Endothelial cell of umbilical vein (primary cell): ENCODE results near the gene AFP. TPM values are rescaled to one million over a fixed set of nuclear protein-coding genes. Genes with fewer than 3 reads are reported as not detected.

Experiments used
- BruUV-seq: library from RNA; stranded (reverse); fragments of 400-500 nt; replicated peaks from 2 replicates; lab custom pipeline; 2021; lab: Mats Ljungman, UMichigan
- CTCF ChIA-PET: fragments of 300-600, 350-600 bp; sonication (Branson Sonifier 250); formaldehyde crosslinking; loops from one replicate; lab custom pipeline; 2021; ENCODE audit warnings: antibody characterized with exemption, inconsistent platforms; lab: Charles Lee
- POLR2A ChIA-PET: fragments of 300-600, 350-600 bp; sonication (Branson Sonifier 250); formaldehyde crosslinking; loops from one replicate; lab custom pipeline; 2021; ENCODE audit warnings: antibody characterized with exemption, inconsistent platforms; lab: Charles Lee
- DNase-seq: peaks from one replicate; pipeline ENCODE4 v3.0.0-alpha.2; 2011; ENCODE audit warnings: low read depth, low spot score
- FAIRE-seq: peaks from 2 replicates; lab custom pipeline; 2011; peaks lifted over from hg19 to GRCh38; lab: Jason Lieb, UNC
- H2AFZ ChIP-seq: 2 replicates; pipeline ENCODE4 v1.6.0; 2012; ENCODE audit warnings: low read depth, low read length, control low read depth, inconsistent platforms
- H3K27ac ChIP-seq: 2 replicates; pipeline ENCODE4 v1.5.1; 2011; ENCODE audit warnings: low read depth, mild to moderate bottlenecking, control low read depth, low read length, moderate library complexity; ENCODE audit not compliant: insufficient read depth
- H3K27me3 ChIP-seq, 2 experiments: 2 replicates each; pipeline versions ENCODE4 v1.6.0 to v1.6.1; 2011; ENCODE audit warnings: low read length in 2 of 2, mixed read lengths in 1 of 2; ENCODE audit not compliant: control insufficient read depth in 2 of 2, insufficient read depth in 2 of 2
- H3K36me3 ChIP-seq, 2 experiments: 2 replicates in 1 of 2; 3 replicates in 1 of 2; pipeline ENCODE4 v1.5.1; 2011; ENCODE audit warnings: low read length in 2 of 2, mild to moderate bottlenecking in 1 of 2, moderate library complexity in 1 of 2; ENCODE audit not compliant: control insufficient read depth in 2 of 2, insufficient read depth in 2 of 2; ENCODE audit errors: extremely low read depth in 1 of 2
- H3K4me1 ChIP-seq: 3 replicates; pipeline ENCODE4 v1.5.1; 2011; ENCODE audit warnings: mild to moderate bottlenecking, low read length; ENCODE audit not compliant: control insufficient read depth, insufficient read depth; ENCODE audit errors: extremely low read depth
- H3K4me2 ChIP-seq: 2 replicates; pipeline ENCODE4 v1.6.1; 2011; ENCODE audit warnings: low read length, control low read depth, mixed read lengths; ENCODE audit not compliant: insufficient read depth
- H3K4me3 ChIP-seq, 3 experiments: fragments of 200-600 bp in 1 of 3; sonication (generic), shearing (Covaris generic) in 1 of 3; replicated peaks in 1 of 3; 2 replicates each; pipeline ENCODE4 v1.5.1; 2011 to 2016; ENCODE audit warnings: control low read depth in 3 of 3, low read length in 3 of 3, mild to moderate bottlenecking in 2 of 3, inconsistent platforms in 1 of 3, low read depth in 1 of 3, moderate library complexity in 1 of 3; ENCODE audit not compliant: insufficient read depth in 1 of 3
- H3K79me2 ChIP-seq: 2 replicates; pipeline ENCODE4 v1.6.0; 2012; ENCODE audit warnings: low read length, inconsistent platforms; ENCODE audit not compliant: control insufficient read depth, insufficient read depth
- H3K9ac ChIP-seq: replicated peaks from 2 replicates; pipeline ENCODE3; 2011; ENCODE audit warnings: low read length, control low read depth; ENCODE audit not compliant: insufficient read depth; ENCODE audit errors: extremely low read depth
- H3K9me1 ChIP-seq: replicated peaks from 3 replicates; pipeline ENCODE4 v1.6.0; 2011; ENCODE audit warnings: mild to moderate bottlenecking, low read length; ENCODE audit not compliant: control insufficient read depth, insufficient read depth; ENCODE audit errors: extremely low read depth
- H3K9me3 ChIP-seq: replicated peaks from 2 replicates; pipeline ENCODE4 v1.5.1; 2012; ENCODE audit warnings: low read length, inconsistent platforms; ENCODE audit not compliant: control insufficient read depth, insufficient read depth
- H4K20me1 ChIP-seq: replicated peaks from 2 replicates; pipeline ENCODE3; 2011; ENCODE audit warnings: mild to moderate bottlenecking, low read length; ENCODE audit not compliant: control insufficient read depth, insufficient read depth; ENCODE audit errors: extremely low read depth
- GATA2 ChIP-seq: IDR thresholded peaks from 2 replicates; pipeline ENCODE4 v1.7.0; 2011; ENCODE audit warnings: low read depth, mild to moderate bottlenecking, moderate library complexity, mixed read lengths, low read length; ENCODE audit not compliant: insufficient read length, insufficient read depth
- MYC ChIP-seq: IDR thresholded peaks from one replicate; pipeline ENCODE4 v1.6.1; 2011; ENCODE audit warnings: mild to moderate bottlenecking, low read depth, low read length
- POLR2A ChIP-seq: IDR thresholded peaks from 2 replicates; pipeline ENCODE4 v1.6.1; 2012; ENCODE audit warnings: low read depth, mild to moderate bottlenecking, control low read depth, low read length
- POLR2AphosphoS5 ChIP-seq: IDR thresholded peaks from 2 replicates; pipeline ENCODE4 v1.6.1; 2012; ENCODE audit warnings: low read depth, mild to moderate bottlenecking, control low read depth, low read length, moderate library complexity; ENCODE audit not compliant: insufficient read depth
- dilution Hi-C: fragments of 300-500 bp; cut with MboI; formaldehyde crosslinking; loops from one replicate; pipeline ENCODE4 v1.15.0; 2019; ENCODE audit warnings: low sequenced_read_pairs; ENCODE audit not compliant: extremely low pct_ligation_motif_present
- intact Hi-C: fragments of 100-400 bp; cut with micrococcal nuclease; formaldehyde crosslinking; loops from one replicate; pipeline ENCODE4 v1.10.0; 2022
- polyA plus RNA-seq, 4 experiments: library from polyadenylated mRNA; depleted of rRNA in 3 of 4; stranded (reverse) in 3 of 4; unstranded in 1 of 4; fragments of >200 nt; gene quantifications; 2 replicates each; pipeline versions ENCODE4 v1.2.1 to v1.2.3, GENCODE V29; 2011 to 2012; ENCODE audit warnings: missing spikeins in 1 of 4
- total RNA-seq: library from RNA; stranded (reverse); gene quantifications from 2 replicates; pipeline ENCODE4 v1.2.3, GENCODE V29; 2021
- TF ChIP-seq, protein P1 (sequence below), 2 donors: IDR thresholded peaks; 1 replicate in 1 of 2; 2 replicates in 1 of 2; pipeline ENCODE4 v1.5.1; 2011; ENCODE audit warnings: low read length in 2 of 2, mild to moderate bottlenecking in 2 of 2, moderate library complexity in 2 of 2, control low read depth in 1 of 2, inconsistent platforms in 1 of 2, low read depth in 1 of 2; ENCODE audit not compliant: insufficient read depth in 1 of 2; ENCODE audit errors: extremely low read depth in 1 of 2

Gene AFP
- total and polyA plus RNA-seq, 2 donors (not counting 3 experiments of a cell fraction or from before 2014, with no cell fraction given) = not detected

DNA sequence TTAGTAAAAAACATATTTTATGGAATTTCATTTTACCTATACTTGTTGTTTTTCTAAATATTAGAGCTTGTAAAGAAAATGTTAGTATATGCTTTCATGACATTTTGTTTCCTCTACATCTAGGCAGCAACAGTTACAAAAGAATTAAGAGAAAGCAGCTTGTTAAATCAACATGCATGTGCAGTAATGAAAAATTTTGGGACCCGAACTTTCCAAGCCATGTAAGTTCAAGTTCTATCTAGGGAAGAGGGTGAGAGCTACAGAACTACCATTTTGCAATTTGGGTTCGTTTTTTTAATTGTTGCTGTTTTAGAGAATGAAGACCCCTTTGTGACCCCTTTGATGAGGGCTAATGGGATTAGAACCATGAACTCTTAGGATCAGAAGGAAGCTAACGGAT lies 7.2 kb downstream of the AFP start:
- no TSS peak for BruUV-seq
- H3K9me3 ChIP-seq = no peaks in the 10 kb centered on the region

More for the DNA sequence above, 7.2 kb downstream of the AFP start:
- intact Hi-C loops = no loop called here
- H3K4me1 ChIP-seq = no peaks in the 10 kb centered on the region
- POLR2A ChIA-PET = no interaction called here
- TF ChIP-seq POLR2AphosphoS5 (no peak), GATA2 (no peak), POLR2A (no peak), MYC (no peak)
- TF ChIP-seq, protein P1, sequence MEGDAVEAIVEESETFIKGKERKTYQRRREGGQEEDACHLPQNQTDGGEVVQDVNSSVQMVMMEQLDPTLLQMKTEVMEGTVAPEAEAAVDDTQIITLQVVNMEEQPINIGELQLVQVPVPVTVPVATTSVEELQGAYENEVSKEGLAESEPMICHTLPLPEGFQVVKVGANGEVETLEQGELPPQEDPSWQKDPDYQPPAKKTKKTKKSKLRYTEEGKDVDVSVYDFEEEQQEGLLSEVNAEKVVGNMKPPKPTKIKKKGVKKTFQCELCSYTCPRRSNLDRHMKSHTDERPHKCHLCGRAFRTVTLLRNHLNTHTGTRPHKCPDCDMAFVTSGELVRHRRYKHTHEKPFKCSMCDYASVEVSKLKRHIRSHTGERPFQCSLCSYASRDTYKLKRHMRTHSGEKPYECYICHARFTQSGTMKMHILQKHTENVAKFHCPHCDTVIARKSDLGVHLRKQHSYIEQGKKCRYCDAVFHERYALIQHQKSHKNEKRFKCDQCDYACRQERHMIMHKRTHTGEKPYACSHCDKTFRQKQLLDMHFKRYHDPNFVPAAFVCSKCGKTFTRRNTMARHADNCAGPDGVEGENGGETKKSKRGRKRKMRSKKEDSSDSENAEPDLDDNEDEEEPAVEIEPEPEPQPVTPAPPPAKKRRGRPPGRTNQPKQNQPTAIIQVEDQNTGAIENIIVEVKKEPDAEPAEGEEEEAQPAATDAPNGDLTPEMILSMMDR (IDR thresholded peaks at IDR 0.05; ENCODE audit: extremely low read depth in 1 of 2, insufficient read depth in 1 of 2, low read depth in 1 of 2, low read length in 2 of 2) = no peak
- no peak overlapping the region for H3K27ac ChIP-seq
- DNase-seq (no peak), FAIRE-seq (no peak)
- no peak overlapping the region for H2AFZ ChIP-seq
- H4K20me1 ChIP-seq = no peaks in the 10 kb centered on the region
- CTCF ChIA-PET = interaction anchor here (0.8 to 1.7 kb wide), 5 partner anchors 8 to 741 kb away, joined by 3 to 6 read pairs (median 4); no protein-coding TSS in a partner anchor
- H3K4me3 ChIP-seq = no peak overlapping the region
- H3K4me2 ChIP-seq = no peak overlapping the region
- no peaks in the 10 kb centered on the region for H3K36me3 ChIP-seq
- H3K9ac ChIP-seq = no peak overlapping the region
- H3K27me3 ChIP-seq = peaks cover 11 to 33% of the 10 kb centered on the region in 2 experiments
- H3K9me1 ChIP-seq = no peaks in the 10 kb centered on the region
- H3K79me2 ChIP-seq = no peaks in the 10 kb centered on the region
- dilution Hi-C loops = no loop called here
